ENCODE data around the gene DHDH.
"Not testable (repeated sequence)": the region's sequence is repeated elsewhere in the genome, so short reads cannot be mapped to it uniquely, and the experiment has no call there.

The DHDH gene

GRCh38 chr19:48918071-48918470 lies 15.4 kb upstream of the DHDH start:
- CTCF ChIA-PET = no interaction called here
- POLR2A ChIA-PET (ENCODE audit: low non-redundant PET) = interaction anchor here (0.6 kb wide), 1 partner anchor 49 kb away, joined by 4 read pairs; no protein-coding TSS in a partner anchor
- no peak for DNase-seq (ENCODE audit: low spot score)
- peak overlapping the region; percentile 25 for H3K27ac ChIP-seq
- no peak for TF ChIP-seq CTCF (conservative IDR thresholded peaks at IDR 0.05; ENCODE audit: low read depth)

- ChIA-PET POLR2A (ENCODE audit: low non-redundant PET) (no interaction called here), CTCF (no interaction called here)
- H3K27ac ChIP-seq = no peak overlapping the region
- no peak for TF ChIP-seq CTCF (conservative IDR thresholded peaks at IDR 0.05; ENCODE audit: low read depth)
- no peak for DNase-seq (ENCODE audit: low spot score)
Observed at GRCh38 chr19:48918801-48919247, 14.7 kb upstream of the DHDH start.

DNA sequence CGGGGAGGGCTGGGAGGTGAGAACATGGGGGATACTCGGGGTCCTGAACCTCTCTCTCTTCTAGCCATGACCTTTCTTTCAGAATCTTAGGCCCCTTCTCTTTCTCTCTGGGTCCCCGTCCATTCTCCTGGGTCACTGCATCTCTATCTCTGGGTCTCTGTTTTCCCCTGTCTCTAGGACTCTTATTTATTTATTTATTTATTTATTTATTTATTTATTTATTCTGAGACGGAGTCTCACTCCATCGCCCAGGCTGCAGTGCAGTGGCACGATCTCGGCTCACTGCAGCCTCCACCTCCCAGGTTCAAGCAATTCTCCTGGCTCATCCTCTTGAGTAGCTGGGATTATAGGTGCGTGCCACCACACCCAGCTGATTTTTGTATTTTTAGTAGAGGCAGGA lies 14.2 kb upstream of the DHDH start:
- POLR2A ChIA-PET (ENCODE audit: low non-redundant PET); CTCF ChIA-PET; DNase-seq (ENCODE audit: low spot score); H3K27ac ChIP-seq: not testable (repeated sequence)

GRCh38 chr19:48920949-48921348 lies 12.6 kb upstream of the DHDH start:
- ChIA-PET CTCF (no interaction called here), POLR2A (ENCODE audit: low non-redundant PET) (interaction anchor here (1.0 kb wide), 1 partner anchor 9 kb away, joined by 5 read pairs; no protein-coding TSS in a partner anchor)
- H3K27ac ChIP-seq = no peak overlapping the region
- TF ChIP-seq CTCF (conservative IDR thresholded peaks at IDR 0.05; ENCODE audit: low read depth) = no peak
- no peak for DNase-seq (ENCODE audit: low spot score)

- TF ChIP-seq CTCF (conservative IDR thresholded peaks at IDR 0.05; ENCODE audit: low read depth) = no peak
- ChIA-PET POLR2A (ENCODE audit: low non-redundant PET) (interaction anchor here (0.7 to 1.0 kb wide), 2 partner anchors 10 to 35 kb away, joined by 5 to 7 read pairs; no protein-coding TSS in a partner anchor), CTCF (no interaction called here)
- H3K27ac ChIP-seq = no peak overlapping the region; the same call in 1 of the 2 replicates
- DNase-seq (ENCODE audit: low spot score) = no peak
Observed at GRCh38 chr19:48921721-48922500, 11.6 kb upstream of the DHDH start.

GRCh38 chr19:48922548-48923490 lies 10.7 kb upstream of the DHDH start:
- CTCF ChIA-PET = no interaction called here
- H3K27ac ChIP-seq = peak overlapping the region; percentile 90
- DNase-seq (ENCODE audit: low spot score) = no peak
- TF ChIP-seq CTCF (conservative IDR thresholded peaks at IDR 0.05; ENCODE audit: low read depth) = no peak
- POLR2A ChIA-PET (ENCODE audit: low non-redundant PET) = no interaction called here
